Measurements from ENCODE around the gene GDPD5.
A peak's percentile ranks its signal among the peaks of the same experiment; 100 is the strongest.

Gene GDPD5

DNA sequence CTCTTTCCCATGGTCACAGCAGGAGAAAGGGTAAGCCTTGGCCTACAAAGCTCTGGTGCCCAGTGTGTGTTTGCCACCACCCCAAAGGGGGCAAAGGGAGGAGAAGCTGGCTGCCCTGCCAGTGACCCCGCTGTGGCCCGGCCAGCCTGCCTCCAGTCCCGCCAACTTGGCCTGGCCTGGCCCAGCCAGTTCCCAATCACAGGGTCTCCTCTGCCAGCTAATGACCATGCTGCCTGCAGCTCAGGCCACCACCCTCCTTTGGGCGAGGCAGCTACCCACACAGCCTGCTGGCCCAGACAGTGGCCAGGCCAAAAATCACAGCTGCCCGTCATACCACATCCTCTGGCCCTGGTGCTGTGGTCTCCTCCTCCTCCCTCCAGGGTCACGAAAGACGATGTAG is 5.1 kb downstream of the GDPD5 start:
- TF ChIP-seq GATA3 (IDR thresholded peaks at IDR 0.05; ENCODE audit: low read depth, low read length) (no peak), GATA2 (IDR thresholded peaks at IDR 0.05; ENCODE audit: low read depth, low read length) (no peak)

DNA sequence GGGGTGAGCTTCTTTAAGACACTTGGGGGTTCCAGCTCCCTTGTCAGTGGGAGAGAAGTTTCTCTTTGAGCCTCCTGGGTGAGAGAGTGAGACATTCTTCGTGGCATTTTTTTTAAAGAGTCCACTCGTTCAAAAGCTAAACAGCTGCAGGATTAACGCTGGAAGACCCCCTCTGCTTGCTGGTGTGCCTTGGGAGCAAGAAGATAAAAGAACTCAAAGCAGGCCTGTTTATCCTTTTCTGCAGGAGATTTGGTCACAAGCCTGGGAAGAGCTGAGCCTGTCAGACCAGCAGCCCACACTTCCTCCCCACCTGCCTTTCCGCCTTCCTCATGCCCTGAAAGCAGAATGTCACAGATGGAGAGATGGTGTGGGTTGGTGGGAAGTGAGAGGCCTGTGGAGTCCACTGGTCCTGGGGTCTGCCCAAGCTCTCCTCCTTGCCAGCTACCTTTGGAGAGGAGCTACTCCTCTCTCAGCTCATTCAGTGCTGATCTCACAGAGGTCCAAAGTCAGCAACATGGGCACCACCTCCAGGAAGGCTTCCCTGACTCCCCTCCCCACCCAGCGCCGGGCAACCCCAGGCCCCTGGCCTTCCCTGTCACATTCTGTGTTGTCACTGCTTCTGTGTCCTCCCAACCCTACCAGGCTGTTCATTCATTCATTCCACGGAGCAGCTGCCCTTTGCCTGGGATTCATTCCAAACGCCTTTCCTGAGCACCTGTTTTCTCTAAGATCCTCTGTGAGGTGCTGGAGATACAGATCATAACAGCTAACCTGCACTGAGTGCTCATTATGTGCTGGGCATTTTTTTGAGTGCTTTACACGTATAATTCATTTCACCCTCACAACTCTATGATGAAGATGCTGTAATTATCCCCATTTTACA is 6.7 kb downstream of the GDPD5 start:
- TF ChIP-seq GATA2 (IDR thresholded peaks at IDR 0.05; ENCODE audit: low read depth, low read length) (no peak), GATA3 (IDR thresholded peaks at IDR 0.05; ENCODE audit: low read depth, low read length) (no peak)

DNA sequence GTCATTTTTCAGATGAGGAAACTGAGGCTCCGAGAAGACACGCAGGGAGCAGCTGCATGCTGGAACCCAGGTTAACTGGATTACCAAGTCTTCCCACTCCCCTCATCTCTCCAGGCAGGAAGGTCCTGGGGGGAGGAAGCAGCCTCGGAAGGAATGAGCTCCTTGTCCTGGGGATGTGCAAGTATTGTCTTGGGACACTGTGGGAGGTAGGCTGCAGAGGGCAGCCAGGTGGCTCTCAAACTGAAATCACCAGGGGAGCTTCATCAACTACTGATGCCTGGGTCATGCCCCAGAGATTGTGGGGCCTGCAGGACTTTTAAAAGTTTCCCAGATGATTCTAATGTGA is 7.6 kb downstream of the GDPD5 start:
- TF ChIP-seq GATA3 (IDR thresholded peaks at IDR 0.05; ENCODE audit: low read depth, low read length): no peak
- no peak for TF ChIP-seq GATA2 (IDR thresholded peaks at IDR 0.05; ENCODE audit: low read depth, low read length)

DNA sequence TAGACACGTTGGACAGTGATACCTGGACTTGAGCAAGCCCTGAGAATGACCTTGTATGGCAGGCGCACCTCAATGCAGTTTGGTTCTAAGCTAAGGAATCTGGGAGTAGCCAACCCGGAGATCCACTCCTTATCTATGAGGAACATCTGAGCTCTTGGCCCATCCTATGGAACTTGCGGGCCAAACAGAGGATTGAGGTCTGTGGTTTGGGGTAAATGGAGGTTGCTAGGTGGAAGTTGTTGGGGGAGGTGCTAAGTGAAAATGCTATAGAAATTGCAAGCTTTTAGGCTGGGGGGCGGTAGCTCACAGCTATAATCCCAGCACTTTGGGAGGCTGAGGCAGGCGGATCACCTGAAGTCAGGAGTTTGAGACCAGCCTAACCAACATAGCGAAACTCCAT is 8.9 kb downstream of the GDPD5 start:
- TF ChIP-seq GATA2 (IDR thresholded peaks at IDR 0.05; ENCODE audit: low read depth, low read length): no peak
- no peak for TF ChIP-seq GATA3 (IDR thresholded peaks at IDR 0.05; ENCODE audit: low read depth, low read length)

DNA sequence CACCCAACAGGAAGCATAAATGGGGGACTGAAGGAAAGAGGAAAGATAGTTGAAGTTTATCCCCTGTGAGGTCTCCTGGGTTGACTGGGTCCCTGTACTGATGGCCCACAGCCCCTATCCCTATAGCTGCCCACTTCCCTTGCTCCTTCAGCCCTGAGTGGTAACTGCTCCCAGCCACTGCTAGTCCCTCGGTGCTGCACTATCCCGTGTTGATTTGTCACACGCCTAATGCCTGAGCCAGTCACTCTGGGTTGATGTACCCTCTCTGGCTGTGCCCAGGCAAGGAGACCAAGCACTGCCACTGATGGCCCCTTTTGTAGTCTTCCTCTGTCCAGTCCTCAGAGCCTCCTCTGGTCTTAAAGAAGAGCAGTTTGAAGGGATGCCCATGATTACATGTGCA is 9.6 kb downstream of the GDPD5 start:
- no peak for TF ChIP-seq GATA2 (IDR thresholded peaks at IDR 0.05; ENCODE audit: low read depth, low read length)

DNA sequence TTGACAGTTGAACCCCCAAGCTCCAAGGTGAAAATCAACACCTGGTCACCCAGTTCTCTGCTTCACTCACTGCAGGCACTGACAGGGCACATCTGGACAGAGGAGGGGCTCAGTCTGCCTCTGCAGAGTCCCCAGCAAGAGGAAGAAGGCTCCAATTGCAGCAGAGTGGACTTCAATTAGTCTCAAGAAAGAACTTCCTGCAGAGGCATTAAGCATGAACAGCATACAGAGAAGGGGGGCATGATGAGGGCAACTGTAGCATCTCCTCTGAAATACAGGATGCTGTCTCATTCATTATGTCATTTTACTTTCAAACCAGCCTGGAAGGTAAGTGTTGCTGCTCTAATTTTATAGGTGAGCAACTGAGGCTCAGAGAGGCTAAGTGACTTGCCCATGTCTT is 11.1 kb downstream of the GDPD5 start:
- no peak for TF ChIP-seq GATA3 (IDR thresholded peaks at IDR 0.05; ENCODE audit: low read depth, low read length)
- no peak for TF ChIP-seq GATA2 (IDR thresholded peaks at IDR 0.05; ENCODE audit: low read depth, low read length)

DNA sequence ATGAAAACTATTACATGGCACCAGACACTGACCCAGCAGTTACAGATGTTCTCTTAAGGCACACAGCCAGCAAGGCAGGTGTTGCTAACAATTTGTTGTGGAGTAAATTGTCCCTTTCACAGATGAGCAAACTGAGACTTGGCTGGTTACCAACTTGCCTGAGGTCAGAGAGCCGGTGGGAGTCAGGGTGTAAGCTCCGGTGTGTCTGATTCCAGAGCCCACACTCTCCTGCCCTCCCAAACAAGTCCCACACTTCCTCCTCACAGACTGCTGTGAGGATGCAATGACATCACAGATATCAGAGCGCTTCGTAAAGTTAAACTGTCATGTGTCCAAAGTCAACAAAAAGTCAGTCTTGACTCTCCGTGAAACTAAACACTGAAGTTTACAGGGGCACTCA is 12.5 kb downstream of the GDPD5 start:
- TF ChIP-seq GATA3 (IDR thresholded peaks at IDR 0.05; ENCODE audit: low read depth, low read length): no peak
- no peak for TF ChIP-seq GATA2 (IDR thresholded peaks at IDR 0.05; ENCODE audit: low read depth, low read length)

DNA sequence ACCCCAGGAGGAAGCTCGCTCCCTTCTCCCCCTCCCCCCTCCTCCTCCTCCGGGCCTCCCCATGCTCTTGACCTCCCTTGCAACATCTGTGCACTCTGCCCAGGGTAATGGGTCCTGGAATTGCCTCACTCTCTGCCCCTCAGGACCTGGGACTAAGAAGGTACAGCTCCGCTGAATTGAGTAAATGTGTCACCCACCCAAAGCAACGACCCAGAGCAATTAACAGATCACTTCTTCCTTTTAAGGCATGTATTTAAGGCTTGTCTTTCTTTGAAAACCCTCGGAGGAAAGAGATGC is 15.1 kb downstream of the GDPD5 start:
- TF ChIP-seq GATA3 (IDR thresholded peaks at IDR 0.05; ENCODE audit: low read depth, low read length) (no peak), GATA2 (IDR thresholded peaks at IDR 0.05; ENCODE audit: low read depth, low read length) (no peak)

DNA sequence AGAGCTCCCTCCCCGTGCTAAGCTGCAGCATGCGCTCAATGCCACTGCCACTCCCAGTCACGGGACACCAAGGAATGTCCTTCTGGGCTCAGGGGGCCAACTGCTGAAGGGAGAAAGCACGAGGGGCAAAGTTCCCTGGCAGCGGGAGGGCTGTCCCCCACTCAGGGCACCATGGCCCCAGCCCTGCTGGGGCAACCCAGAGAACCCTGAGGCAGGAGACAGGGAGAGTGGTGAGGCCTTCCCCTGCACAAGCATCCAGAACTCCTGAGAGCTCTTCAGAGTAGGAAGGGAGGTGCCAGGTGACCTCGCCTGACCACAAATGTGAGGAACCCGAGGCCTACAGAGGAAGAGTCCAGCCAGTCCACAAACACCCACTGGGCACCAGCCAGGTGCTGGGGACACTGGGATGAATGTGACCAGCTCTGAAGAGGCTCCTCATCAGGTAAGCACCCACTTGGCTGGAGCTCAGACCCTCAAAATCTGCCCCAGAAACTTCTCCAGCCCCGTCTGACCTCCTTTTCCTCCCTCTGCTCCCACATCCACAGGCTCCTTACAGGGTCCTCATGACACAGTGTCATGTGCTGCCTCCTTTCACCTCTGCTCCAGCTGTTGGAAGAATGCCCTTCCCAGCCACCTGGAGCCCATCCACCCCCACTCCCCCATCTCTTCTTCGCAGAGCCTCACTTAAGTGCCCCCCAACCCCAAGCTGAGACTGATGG is 15.6 kb downstream of the GDPD5 start:
- TF ChIP-seq GATA2 (IDR thresholded peaks at IDR 0.05; ENCODE audit: low read depth, low read length) (no peak), GATA3 (IDR thresholded peaks at IDR 0.05; ENCODE audit: low read depth, low read length) (no peak)

DNA sequence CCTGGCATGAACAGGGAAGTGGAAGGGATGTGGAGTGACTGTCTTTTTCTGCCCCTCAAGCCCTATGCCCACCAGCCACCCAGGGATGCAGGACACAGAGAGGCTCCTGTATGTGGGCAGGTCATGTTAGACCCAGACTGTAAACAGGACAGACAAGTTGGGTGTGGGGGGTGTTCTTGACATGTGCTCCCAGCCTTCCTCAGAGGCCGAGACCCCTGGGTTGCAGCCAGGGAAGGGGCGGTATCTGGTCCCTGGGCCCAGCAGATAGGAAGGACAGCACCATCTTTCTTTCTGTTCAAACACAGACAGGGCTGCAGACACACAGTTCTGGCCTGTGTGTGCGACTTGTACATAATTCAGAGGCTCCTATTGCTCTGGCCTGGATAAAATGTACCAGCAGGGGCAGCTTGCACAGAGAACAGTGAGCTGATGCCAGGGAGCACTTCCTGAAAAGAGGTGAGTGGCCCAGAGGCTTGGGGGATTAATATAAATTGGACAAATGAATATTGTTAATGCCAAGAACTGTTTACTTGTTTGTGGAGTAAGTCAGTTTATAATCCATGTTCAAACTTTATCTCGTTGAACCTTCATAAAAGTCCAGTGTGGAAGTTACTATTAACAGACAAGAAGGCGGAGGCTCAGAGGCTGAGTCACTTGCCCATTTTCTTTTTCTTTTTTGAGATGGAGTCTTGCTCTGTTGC is 16.6 kb downstream of the GDPD5 start:
- TF ChIP-seq GATA2 (IDR thresholded peaks at IDR 0.05; ENCODE audit: low read depth, low read length): no peak
- TF ChIP-seq GATA3 (IDR thresholded peaks at IDR 0.05; ENCODE audit: low read depth, low read length): no peak

DNA sequence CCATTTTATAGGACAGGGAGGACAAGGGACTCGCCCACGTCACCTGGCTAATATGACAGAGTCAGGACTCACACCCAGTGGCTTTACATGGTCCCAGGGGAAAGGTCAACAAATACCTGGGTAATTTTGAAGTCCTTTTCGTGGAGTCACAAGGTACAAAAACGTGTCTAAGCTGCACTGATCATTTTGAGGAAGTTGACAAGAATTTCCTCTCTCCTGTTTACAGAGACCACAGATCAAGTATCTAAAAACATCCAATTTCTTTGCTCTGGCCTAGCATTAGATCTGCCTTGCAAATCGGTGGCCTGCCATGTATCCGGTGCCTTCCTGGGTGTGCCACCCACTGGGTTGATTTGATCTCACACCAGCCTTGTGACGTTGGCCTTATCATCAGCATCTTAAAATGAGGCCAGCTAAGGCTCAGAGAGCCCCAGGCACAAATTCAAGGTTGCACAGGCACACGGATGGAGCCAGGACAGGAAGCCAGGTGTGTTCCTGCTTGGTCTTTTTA is 17.6 kb downstream of the GDPD5 start:
- TF ChIP-seq GATA3 (IDR thresholded peaks at IDR 0.05; ENCODE audit: low read depth, low read length) (no peak), GATA2 (IDR thresholded peaks at IDR 0.05; ENCODE audit: low read depth, low read length) (peak; percentile 87)

DNA sequence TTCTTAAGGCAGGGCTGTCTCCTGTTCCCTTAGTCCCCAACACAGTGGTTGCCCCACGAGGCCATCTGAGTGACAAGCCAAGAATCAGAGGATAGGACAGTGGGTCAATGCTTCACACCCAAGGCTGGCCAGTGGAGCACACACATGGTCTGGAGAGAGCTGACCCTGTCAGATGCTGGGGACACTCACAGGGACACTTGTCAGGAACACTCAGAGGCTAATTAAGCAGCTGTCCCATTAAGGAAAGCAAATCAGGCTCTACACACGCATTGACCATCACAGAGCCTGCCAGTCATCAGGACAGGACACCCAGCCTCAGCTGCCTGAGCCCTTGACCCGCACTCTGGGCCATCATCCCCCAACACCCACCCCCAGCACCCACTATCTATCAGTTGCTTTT is 18.2 kb downstream of the GDPD5 start:
- TF ChIP-seq GATA3 (IDR thresholded peaks at IDR 0.05; ENCODE audit: low read depth, low read length) (no peak), GATA2 (IDR thresholded peaks at IDR 0.05; ENCODE audit: low read depth, low read length) (no peak)

DNA sequence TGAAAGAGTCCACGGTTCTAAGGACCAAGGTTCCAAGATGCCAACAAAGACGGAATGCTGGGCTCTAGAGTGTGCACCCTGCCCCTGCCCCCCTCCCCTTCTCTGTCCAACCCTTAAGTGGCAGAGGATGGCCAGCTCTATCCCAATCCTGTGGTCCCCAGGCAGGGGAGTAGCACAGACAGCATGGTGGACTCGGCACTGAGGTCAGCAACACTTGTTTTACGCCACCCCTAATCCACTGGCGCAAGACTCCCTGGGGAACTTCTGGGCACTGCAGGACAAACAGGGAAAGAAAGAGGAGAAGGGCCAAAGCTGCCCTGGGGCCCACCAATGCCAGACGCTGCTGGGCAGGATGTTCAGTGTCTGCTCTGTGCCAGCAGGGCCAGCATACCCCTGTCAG is 18.9 kb downstream of the GDPD5 start:
- no peak for TF ChIP-seq GATA3 (IDR thresholded peaks at IDR 0.05; ENCODE audit: low read depth, low read length)
- TF ChIP-seq GATA2 (IDR thresholded peaks at IDR 0.05; ENCODE audit: low read depth, low read length): no peak

DNA sequence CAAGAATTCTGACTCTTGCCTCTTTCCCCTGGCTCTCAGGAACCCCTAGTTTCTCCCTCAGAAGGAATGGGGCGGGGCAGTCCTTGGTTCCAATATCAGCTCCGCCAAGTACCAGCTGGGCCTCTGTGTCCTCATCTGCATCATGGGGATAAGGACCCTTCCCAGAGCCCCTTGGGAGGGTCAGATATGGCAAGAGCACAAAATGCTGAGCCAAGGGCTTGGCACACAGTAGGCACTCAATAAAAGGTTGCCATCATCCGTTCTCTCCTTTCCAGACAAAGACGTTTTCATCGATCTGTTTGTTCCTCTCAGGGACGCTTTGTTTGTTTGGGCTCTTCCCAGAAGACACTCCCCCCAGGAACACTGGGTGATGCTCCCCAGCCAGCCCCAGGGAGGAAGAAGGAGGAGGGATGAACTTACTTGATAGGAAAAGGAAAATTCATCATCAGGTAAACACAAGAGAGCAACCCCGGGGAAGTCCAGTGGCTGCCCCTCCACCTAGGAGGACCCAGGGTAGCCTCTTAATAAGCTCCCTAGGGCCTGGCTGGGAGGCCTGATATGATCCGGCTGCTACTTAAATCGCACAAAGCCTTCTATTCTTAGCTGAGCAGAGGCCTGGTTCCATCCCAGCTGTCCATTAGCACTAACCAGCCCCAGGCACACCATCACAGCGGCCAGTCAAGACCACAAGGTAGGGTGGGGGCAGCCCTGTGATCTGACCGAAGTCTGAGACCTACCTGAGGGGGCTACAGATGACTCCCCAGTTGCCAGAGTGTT is 19.6 kb downstream of the GDPD5 start:
- no peak for TF ChIP-seq GATA3 (IDR thresholded peaks at IDR 0.05; ENCODE audit: low read depth, low read length)
- no peak for TF ChIP-seq GATA2 (IDR thresholded peaks at IDR 0.05; ENCODE audit: low read depth, low read length)

Data from SH-SY5Y (cell line).